ENCODE data around the gene PMEPA1.

PMEPA1 gene

DNA sequence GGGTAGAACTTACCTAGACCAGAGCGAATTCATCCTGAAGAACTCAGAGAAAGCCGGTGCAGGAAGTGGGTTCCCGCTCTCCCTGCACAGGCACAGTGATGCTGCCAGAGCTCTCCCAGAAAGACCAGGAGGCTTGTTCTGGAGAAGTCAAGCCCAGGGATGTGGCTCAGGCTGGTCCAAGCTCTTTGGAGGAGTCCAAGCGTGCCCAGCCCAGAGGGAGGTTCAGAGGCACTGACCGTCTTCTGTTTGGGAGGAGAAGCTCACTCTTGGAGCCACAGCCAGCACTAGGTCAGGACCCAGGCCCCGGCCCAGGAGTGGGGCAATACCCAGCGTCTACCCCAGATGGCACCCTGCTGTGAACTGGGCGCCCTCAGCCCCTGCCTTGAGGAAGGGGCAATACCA lies 1.5 kb upstream of the PMEPA1 start:
- DNase-seq (ENCODE audit: low read depth): no peak

- DNase-seq (ENCODE audit: low read depth): no peak
Measured at GRCh38 chr20:57710841-57711240, 1.0 kb upstream of the PMEPA1 start.

DNA sequence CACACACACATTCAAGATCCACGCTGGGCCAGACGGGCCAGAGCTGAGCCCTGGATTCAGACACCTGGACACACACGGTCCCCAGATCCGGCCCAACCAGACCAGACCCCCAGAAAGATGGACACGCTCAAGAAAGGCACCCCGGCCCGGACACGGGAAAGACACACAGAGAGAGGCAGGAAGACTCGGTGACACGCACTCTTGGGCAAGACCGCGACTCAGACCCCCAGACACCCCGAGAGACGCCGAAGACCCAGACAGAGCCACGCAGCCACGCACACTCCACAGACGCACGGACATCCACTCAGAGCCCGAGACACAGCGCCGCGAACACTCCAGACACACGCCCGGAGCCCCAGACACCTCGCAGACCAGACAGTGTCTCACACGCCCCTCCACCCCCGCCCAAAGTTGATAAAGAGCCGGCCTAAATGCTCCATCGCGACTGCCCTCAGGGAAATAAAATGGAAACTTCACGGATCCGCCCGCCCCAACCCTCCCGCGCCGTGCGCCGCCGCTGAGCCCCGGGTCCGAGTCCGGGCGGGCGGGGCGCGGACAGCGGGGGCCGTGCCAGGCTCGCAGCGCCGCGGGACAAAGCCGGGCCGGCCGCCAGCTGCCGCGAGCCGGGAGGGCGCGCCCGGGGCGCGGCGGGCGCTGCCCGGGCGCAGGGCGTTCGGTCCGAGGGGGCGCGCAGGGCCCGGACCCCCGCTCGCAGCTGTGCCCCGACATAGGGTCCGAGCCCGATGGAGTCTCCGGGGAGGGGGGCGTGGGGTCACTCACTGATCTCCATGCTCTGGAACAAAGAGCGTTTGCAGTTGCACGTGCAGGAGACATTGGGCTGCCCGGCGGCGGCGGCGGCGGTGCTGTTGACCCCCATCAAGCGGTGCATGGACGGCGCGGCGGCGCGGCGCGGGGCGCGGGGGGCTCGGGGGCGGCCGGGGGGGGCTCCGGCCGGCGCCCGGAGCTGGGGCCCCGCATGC lies 831 bp downstream of the PMEPA1 start:
- DNase-seq (ENCODE audit: low read depth): no peak

DNA sequence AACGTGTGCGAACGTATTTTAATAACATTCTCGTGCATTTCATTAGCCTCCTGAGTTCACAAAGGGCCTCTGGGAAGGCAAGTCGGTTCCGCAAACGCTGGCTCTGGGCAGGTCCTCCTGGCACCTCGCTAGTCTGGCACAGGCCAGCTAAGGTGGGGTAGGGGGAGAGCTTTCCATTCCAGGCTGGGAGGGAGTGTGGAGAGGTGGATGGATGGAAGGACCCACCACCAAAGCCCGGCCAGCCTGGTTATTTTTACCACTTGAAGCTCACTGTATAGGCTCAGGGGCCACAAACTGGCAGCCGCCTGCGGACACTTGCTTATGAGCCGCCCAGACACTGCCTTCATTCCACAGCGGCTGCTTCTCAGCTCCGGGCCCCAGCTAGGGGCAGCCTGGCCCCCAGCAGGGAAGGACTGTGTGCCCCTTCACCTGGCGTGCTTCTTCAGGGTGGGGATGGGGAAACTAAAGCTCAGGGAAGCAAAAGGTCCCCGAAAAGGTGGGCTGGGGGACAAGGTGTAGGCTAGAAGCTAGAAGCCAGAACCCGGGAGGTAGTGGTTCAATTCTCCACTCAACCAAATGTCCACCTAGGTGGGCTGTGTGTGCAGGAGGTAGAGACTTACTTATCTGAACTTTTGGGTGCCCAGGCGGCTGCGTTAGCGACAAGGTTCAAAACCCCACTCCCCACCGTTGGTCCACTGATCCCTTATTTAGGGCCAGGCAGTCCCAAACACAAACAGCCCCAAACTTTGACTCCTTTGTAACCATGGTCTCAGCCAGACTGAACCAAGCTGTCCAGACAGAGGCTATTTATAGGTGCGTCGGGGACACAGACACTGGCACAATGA lies 1.7 kb downstream of the PMEPA1 start:
- no peak for DNase-seq (ENCODE audit: low read depth)

DNA sequence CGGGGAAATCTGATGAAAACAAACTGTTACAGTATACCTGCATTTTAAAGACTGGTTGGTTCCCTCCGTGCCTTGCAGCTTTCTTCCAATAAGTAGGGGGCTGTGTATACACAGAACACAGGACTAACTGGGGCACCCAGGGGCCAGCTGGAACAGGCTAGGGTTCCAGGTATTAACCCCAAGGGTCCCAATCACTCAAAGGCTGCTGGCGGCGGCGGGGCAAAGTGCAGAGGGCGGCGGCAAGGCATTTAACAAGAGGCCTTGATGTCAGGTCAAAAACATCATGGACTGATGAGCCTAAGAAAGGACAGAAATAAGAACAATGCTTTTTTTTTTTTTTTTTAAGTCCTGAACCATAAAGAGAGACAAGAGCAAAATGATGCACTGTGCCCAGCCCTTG lies 2.5 kb downstream of the PMEPA1 start:
- DNase-seq (ENCODE audit: low read depth): no peak

- no peak for DNase-seq (ENCODE audit: low read depth)
Measured at GRCh38 chr20:57705127-57705899, 4.5 kb downstream of the PMEPA1 start.

DNA sequence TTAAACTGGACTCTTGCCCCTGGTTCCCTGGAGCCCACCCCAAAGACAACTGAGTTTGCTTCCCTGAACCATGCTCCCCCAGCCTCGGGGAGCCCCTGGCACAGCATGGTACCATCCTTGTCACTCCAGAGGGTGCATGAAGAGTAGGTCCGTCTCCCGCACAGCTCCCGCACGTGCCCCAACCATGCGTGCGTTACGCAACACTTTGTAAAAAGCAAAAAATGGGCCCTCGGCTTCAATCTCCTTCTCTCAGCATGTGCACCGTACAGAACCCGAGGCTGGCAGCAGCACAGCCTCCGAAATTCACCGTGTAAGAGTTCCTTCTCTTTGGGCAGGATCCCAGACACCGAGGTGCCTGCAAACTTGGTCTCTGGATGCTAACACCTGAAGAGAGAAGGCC lies 5.6 kb downstream of the PMEPA1 start:
- DNase-seq (ENCODE audit: low read depth): no peak

DNA sequence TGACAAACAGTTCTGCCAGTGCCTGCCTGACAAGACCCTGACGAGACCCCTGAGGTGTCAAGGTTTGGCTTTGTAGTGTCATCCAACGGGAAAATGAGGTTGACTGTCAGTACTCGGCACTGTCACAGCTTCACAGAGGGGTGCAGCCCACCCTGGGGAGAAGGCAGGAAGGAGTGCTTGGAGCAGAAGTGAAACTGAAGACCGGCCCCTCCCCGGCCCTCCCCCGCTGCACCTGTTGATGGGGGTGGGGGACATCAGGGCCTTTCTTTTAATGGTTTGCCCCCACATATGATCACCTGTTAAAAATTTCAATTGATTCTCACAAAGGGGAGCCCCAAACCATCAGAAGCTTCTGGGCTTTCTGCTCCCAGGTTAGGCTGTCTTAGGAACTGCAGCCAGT lies 6.8 kb downstream of the PMEPA1 start:
- no peak for DNase-seq (ENCODE audit: low read depth)

DNA sequence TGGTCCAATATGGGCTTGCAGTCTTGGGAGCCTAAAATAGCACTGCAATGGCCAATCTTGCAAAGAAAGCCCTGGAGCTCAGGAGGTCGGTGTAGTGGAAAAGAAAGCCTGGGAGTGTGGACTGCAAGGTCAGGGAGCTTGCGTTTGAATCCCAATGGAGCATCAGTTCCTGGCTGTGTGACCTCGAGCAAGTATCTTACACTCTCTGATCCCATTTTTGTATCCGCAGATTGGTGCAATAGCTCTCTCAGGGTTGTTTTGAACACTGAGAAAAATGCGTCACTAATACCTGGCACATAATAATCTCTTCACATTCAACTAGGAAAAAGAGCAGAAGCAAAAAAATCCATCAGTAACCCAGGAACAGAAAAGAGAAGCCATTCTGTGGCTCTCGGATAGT lies 7.3 kb downstream of the PMEPA1 start:
- no peak for DNase-seq (ENCODE audit: low read depth)

DNA sequence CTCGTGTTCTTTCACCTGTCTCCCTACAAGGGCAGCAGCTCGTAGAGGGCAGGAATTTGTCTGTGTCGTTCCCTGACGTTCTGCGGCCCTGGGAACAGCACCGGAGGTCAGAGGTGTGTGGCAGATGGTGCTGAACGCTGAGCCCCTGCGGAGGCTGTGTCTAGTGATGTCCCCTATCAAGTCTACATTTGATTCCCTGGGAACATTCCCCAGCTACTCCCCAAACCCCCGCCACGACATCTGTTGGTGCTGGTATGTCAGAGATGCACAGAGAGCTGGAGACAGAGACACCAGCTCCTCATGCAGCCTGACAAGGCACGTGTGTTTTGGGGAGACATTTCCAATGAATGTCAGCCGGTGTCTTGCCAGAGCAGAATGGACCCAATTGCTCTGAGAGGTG lies 7.7 kb downstream of the PMEPA1 start:
- no peak for DNase-seq (ENCODE audit: low read depth)

DNA sequence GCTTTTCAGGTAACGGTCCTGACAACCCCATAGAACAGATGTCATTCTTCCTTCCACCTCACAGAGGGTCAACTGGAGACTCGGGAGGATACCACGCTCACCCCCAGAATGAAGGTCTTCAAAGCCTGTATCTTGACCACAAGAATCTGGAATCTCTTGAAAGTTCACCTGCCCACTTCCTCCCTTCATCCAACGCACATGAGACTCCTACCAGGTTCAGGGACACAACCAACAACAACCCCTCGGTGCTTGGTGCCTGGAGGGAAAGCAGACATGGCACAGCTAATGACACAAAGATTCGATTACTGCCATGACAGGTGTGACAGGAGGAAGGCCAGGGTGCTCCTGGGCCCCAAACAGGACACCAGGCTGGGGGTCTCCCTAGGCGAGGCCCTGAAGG lies 8.2 kb downstream of the PMEPA1 start:
- no peak for DNase-seq (ENCODE audit: low read depth)

- DNase-seq (ENCODE audit: low read depth): no peak
Measured at GRCh38 chr20:57701090-57701489, 8.7 kb downstream of the PMEPA1 start.

- DNase-seq (ENCODE audit: low read depth): no peak
Measured at GRCh38 chr20:57699395-57699794, 10.4 kb downstream of the PMEPA1 start.

DNA sequence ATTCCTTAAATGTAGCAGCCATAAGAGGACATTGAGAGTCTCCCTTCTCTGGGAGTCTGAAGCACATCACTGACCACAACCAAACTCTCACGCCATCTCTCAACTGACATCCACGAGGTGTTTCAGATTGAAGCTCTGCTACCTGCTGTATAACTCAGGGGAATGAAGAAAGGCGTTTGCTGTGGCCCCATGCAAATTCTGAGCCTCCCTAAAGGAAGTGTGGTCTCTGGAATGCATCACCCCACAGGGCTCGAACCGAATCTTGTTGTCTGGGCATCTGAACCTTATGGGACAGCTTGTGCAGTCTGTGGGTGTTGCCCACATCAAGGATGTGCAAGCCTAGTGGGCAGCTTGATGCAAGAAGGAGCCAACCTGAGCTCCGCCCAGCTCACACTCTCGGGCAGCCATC lies 10.9 kb downstream of the PMEPA1 start:
- DNase-seq (ENCODE audit: low read depth): no peak

DNA sequence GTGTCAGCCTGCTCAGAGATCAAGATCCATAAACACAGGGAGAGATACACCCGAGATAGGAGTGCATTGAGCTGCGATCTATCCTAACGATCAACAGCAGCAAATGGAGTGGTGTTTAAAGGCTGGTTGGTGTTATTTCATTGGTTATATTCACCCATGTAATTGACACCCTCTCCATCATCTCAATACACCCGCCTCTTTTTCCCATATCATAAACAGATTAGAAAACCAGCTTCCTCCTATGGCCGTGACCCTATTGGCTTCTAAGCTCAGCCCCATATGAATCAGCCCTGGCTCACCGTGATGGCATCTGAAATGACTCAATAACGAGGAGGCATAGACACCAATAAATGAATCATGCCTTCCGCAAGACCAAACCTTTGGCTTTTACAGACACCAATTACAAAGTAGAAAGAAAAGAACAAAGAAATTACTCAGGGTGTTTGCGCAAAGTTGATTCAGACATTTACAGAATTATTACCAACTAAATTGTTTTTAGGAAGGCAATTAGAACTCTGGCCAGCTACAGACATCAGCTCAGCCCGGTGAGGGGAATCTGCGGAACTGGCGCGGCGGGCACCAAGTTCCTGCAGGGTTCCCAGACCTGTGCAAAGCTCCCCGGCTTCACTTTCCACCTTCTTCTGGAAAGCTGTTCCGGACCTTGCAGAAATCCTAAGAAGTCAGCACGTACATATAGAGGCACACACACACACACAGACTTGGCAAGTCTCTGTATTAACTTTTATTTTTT lies 11.5 kb downstream of the PMEPA1 start:
- peak; percentile 45 for DNase-seq (ENCODE audit: low read depth)

DNA sequence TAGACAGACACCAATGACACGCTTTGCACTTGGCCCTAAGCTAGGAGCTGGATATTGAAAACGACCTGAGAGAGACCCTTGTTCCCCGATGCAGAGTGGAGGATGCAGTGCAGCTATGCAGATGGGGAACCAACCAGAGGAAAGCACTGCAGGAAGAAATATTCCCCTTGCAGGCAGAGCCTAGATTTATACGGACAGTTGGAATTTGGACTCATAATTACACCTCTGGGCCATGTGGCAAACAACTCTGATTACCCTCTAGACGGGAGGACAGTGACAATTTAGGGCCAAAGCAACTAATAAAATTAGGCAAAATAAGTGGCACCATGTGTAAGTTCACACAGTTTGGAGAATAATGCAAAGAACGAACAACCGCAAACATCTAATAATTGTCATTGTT lies 12.3 kb downstream of the PMEPA1 start:
- DNase-seq (ENCODE audit: low read depth): no peak

GRCh38 chr20:57696401-57696961 lies 13.3 kb downstream of the PMEPA1 start:
- no peak for DNase-seq (ENCODE audit: low read depth)

DNA sequence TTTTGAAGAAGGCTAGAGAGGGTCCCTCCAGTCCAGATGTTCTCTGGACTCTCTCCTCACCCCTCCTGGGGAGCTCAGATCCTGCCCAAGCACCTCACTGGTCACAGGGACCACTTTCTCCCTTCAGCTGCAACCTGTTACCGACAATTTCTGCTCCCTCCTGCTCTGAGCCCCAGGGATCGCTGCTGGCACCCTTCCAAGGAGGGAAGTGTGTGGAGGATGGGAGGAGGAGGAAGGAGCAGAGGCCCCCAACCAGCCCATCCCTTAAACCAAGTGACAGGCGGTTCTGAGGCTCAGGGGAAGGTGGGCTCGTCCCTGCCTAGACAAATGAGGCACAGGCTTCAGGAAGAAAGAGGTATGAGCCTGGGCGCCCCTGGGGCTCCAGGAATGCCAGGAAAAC lies 13.9 kb downstream of the PMEPA1 start:
- DNase-seq (ENCODE audit: low read depth): no peak

GRCh38 chr20:57695012-57695411 lies 14.8 kb downstream of the PMEPA1 start:
- no peak for DNase-seq (ENCODE audit: low read depth)

GRCh38 chr20:57694481-57694880 lies 15.3 kb downstream of the PMEPA1 start:
- no peak for DNase-seq (ENCODE audit: low read depth)

- DNase-seq (ENCODE audit: low read depth): no peak
Measured at GRCh38 chr20:57693670-57694329, 16.0 kb downstream of the PMEPA1 start.

Measured in stimulated activated CD8-positive, alpha-beta memory T cell treated with anti-CD3 and anti-CD28 coated beads, Interleukin-7, amount 100 ng/mL, for 24 hours (primary cell).